SK-N-MC (cell line): Measurements from ENCODE around the gene HECTD4.
A peak's percentile ranks its signal among the peaks of the same experiment; 100 is the strongest.

Source experiments
- DNase-seq: peaks from one replicate; pipeline ENCODE4 v3.0.0-alpha.2; 2011; ENCODE audit warnings: low read depth, low spot score
- H3K27ac ChIP-seq: fragments of 200-600 bp; sonication (generic); 2 replicates; pipeline ENCODE4 v1.5.1; 2016; ENCODE audit warnings: mixed run types
- H3K36me3 ChIP-seq: fragments of 200-600 bp; sonication (generic); 2 replicates; pipeline ENCODE4 v1.6.1; 2017; ENCODE audit warnings: antibody characterized with exemption, low read length, mixed read lengths; ENCODE audit not compliant: insufficient read depth
- H3K4me3 ChIP-seq: fragments of 200-600 bp; sonication (generic); 2 replicates; pipeline ENCODE4 v1.5.1; 2016
- H3K9ac ChIP-seq: fragments of 200-600 bp; sonication (generic); 2 replicates; pipeline ENCODE4 v1.8.0; 2017; ENCODE audit warnings: mixed run types, mixed read lengths; ENCODE audit not compliant: insufficient read length
- H3K9me3 ChIP-seq: fragments of 200-600 bp; sonication (generic); 2 replicates; pipeline ENCODE4 v1.6.1; 2017; ENCODE audit warnings: low read depth, mild to moderate bottlenecking, antibody characterized with exemption, low read length, moderate library complexity, mixed read lengths
- EZH2 ChIP-seq: fragments of 200-600 bp; sonication (generic); IDR thresholded peaks from one replicate; pipeline ENCODE4 v1.6.1; 2017; ENCODE audit warnings: antibody characterized with exemption
- FOXP2 ChIP-seq: optimal IDR thresholded peaks from 2 replicates; pipeline ENCODE3; 2011; ENCODE audit warnings: mild to moderate bottlenecking, moderate library complexity; ENCODE audit not compliant: insufficient read depth; ENCODE audit errors: extremely low read length, control extremely low read depth
- POLR2AphosphoS5 ChIP-seq: IDR thresholded peaks from 2 replicates; pipeline ENCODE4 v1.6.1; 2012; ENCODE audit warnings: mild to moderate bottlenecking, low read depth, low read length, borderline replicate concordance

HECTD4 gene

GRCh38 chr12:112153181-112153892 lies 228.9 kb downstream of the HECTD4 start:
- no peak for TF ChIP-seq EZH2
- no peak for TF ChIP-seq POLR2AphosphoS5
- peaks cover 60% of the 10 kb centered on the region for H3K36me3 ChIP-seq
- 0 out of 2 replicates have a peak overlapping the region, but pooled peaks have one; percentile 31 for H3K27ac ChIP-seq
- no peaks in the 10 kb centered on the region for H3K9me3 ChIP-seq
- H3K9ac ChIP-seq: no peak overlapping the region
- DNase-seq: no peak
- H3K4me3 ChIP-seq: no peak overlapping the region

GRCh38 chr12:112151766-112152541 lies 230.3 kb downstream of the HECTD4 start:
- no peak for DNase-seq
- Histone ChIP-seq H3K9ac (no peak overlapping the region), H3K27ac (no peak overlapping the region), H3K9me3 (no peaks in the 10 kb centered on the region), H3K4me3 (no peak overlapping the region), H3K36me3 (peaks cover 61% of the 10 kb centered on the region)
- TF ChIP-seq FOXP2 (no peak), EZH2 (no peak), POLR2AphosphoS5 (no peak)

GRCh38 chr12:112149596-112149995 lies 232.6 kb downstream of the HECTD4 start:
- Histone ChIP-seq H3K4me3 (no peak overlapping the region), H3K9me3 (no peaks in the 10 kb centered on the region), H3K36me3 (peaks cover 79% of the 10 kb centered on the region), H3K27ac (no peak overlapping the region), H3K9ac (no peak overlapping the region)
- TF ChIP-seq POLR2AphosphoS5 (no peak), EZH2 (no peak), FOXP2 (no peak)
- DNase-seq: no peak

GRCh38 chr12:112148031-112148513 lies 234.2 kb downstream of the HECTD4 start:
- Histone ChIP-seq H3K9me3 (no peaks in the 10 kb centered on the region), H3K27ac (no peak overlapping the region), H3K36me3 (peaks cover 74% of the 10 kb centered on the region), H3K9ac (no peak overlapping the region), H3K4me3 (no peak overlapping the region)
- TF ChIP-seq EZH2 (no peak), POLR2AphosphoS5 (no peak), FOXP2 (no peak)
- no peak for DNase-seq

- Histone ChIP-seq H3K27ac (no peak overlapping the region), H3K9me3 (no peaks in the 10 kb centered on the region), H3K9ac (no peak overlapping the region), H3K36me3 (peaks cover 63% of the 10 kb centered on the region), H3K4me3 (no peak overlapping the region)
- no peak for TF ChIP-seq EZH2
- no peak for TF ChIP-seq POLR2AphosphoS5
- TF ChIP-seq FOXP2: no peak
- no peak for DNase-seq
Observed at GRCh38 chr12:112146123-112146522, 236.1 kb downstream of the HECTD4 start.

GRCh38 chr12:112140728-112141127 lies 241.5 kb downstream of the HECTD4 start:
- H3K9me3 ChIP-seq: no peaks in the 10 kb centered on the region
- H3K9ac ChIP-seq: no peak overlapping the region
- peaks cover 49% of the 10 kb centered on the region for H3K36me3 ChIP-seq
- H3K4me3 ChIP-seq: no peak overlapping the region
- TF ChIP-seq EZH2 (no peak), POLR2AphosphoS5 (no peak), FOXP2 (no peak)
- DNase-seq: no peak
- no peak overlapping the region for H3K27ac ChIP-seq

GRCh38 chr12:112134731-112135130 lies 247.5 kb downstream of the HECTD4 start:
- Histone ChIP-seq H3K27ac (no peak overlapping the region), H3K9me3 (no peaks in the 10 kb centered on the region), H3K9ac (no peak overlapping the region), H3K4me3 (no peak overlapping the region), H3K36me3 (peaks cover 34% of the 10 kb centered on the region)
- no peak for TF ChIP-seq POLR2AphosphoS5
- no peak for TF ChIP-seq FOXP2
- no peak for TF ChIP-seq EZH2
- no peak for DNase-seq

- H3K36me3 ChIP-seq: peaks cover 30% of the 10 kb centered on the region
- H3K9me3 ChIP-seq: no peaks in the 10 kb centered on the region
- DNase-seq: no peak
- TF ChIP-seq POLR2AphosphoS5 (no peak), FOXP2 (no peak), EZH2 (no peak)
- no peak overlapping the region for H3K27ac ChIP-seq
- no peak overlapping the region for H3K4me3 ChIP-seq
- no peak overlapping the region for H3K9ac ChIP-seq
Observed at GRCh38 chr12:112133418-112133817, 248.8 kb downstream of the HECTD4 start.

- H3K4me3 ChIP-seq: peak overlapping the region; percentile 62
- peak overlapping the region; percentile 8 for H3K9ac ChIP-seq
- peak overlapping the region; percentile 87 for H3K27ac ChIP-seq
- H3K36me3 ChIP-seq: peaks cover 25% of the 10 kb centered on the region
- no peak for DNase-seq
- TF ChIP-seq EZH2 (no peak), POLR2AphosphoS5 (peak; percentile 22; the same call in 1 of the 2 replicates)
- H3K9me3 ChIP-seq: no peaks in the 10 kb centered on the region
Observed at GRCh38 chr12:112131686-112132085, 250.5 kb downstream of the HECTD4 start.
